Fibroblast of pulmonary artery (primary cell): ENCODE measurements around the gene PYCR2.

Experiments
- DNase-seq: peaks from one replicate; pipeline ENCODE4 v3.0.0-alpha.2; 2010; ENCODE audit warnings: low read depth
- H3K4me3 ChIP-seq: replicated peaks from 2 replicates; pipeline ENCODE4 v1.5.1; 2011; ENCODE audit warnings: low read depth, mild to moderate bottlenecking, control low read depth, low read length, moderate library complexity
- CTCF ChIP-seq: IDR thresholded peaks from 2 replicates; pipeline ENCODE4 v1.5.1; 2011; ENCODE audit warnings: mild to moderate bottlenecking, control low read depth, low read length, inconsistent platforms; ENCODE audit errors: missing control alignments

Gene PYCR2

GRCh38 chr1:225883616-225884265 is 40.3 kb downstream of the PYCR2 start:
- TF ChIP-seq CTCF, result no peak
- H3K4me3 ChIP-seq, result no peak overlapping the region
- no peak for DNase-seq

GRCh38 chr1:225882694-225883615 is 41.1 kb downstream of the PYCR2 start:
- peak; percentile 37 for DNase-seq
- H3K4me3 ChIP-seq, result peak overlapping the region; percentile 97
- TF ChIP-seq CTCF, result no peak

- peak; percentile 88 for DNase-seq
- H3K4me3 ChIP-seq, result peak within 1 kb of the TSS; percentile 97
- TF ChIP-seq CTCF, result no peak
Observed at GRCh38 chr1:225881959-225882693, 41.9 kb downstream of the PYCR2 start, which contains the start of gene TMEM63A. Gene TMEM63A (minus strand): TSS chr1:225882380. CDS start chr1:225877580, 4,800 bp downstream.

- peak; percentile 29 for DNase-seq
- no peak for TF ChIP-seq CTCF
Observed at GRCh38 chr1:225881081-225881958, 42.7 kb downstream of the PYCR2 start.

GRCh38 chr1:225880636-225881035 is 43.4 kb downstream of the PYCR2 start:
- H3K4me3 ChIP-seq, result no peak overlapping the region
- TF ChIP-seq CTCF, result no peak
- no peak for DNase-seq

More at GRCh38 chr1:225881081-225881958, 42.7 kb downstream of the PYCR2 start:
- H3K4me3 ChIP-seq, result peak overlapping the region; percentile 97

GRCh38 chr1:225880222-225880588 is 43.8 kb downstream of the PYCR2 start:
- no peak for TF ChIP-seq CTCF
- no peak overlapping the region for H3K4me3 ChIP-seq
- DNase-seq, result no peak
